CD8-positive, alpha-beta memory T cell (primary cell): ENCODE measurements around the gene DNAH10. TPM values are rescaled to one million over a fixed set of nuclear protein-coding genes. Genes with fewer than 3 reads are reported as not detected.

Experiments used
- CTCF ChIA-PET: fragments of 350-600 bp; sonication (Branson Sonifier 250); formaldehyde crosslinking; loops from one replicate; lab custom pipeline; 2021; ENCODE audit warnings: antibody characterized with exemption; lab: Charles Lee
- POLR2A ChIA-PET: fragments of 350-600 bp; sonication (Branson Sonifier 250); formaldehyde crosslinking; loops from one replicate; lab custom pipeline; 2021; ENCODE audit warnings: antibody characterized with exemption; lab: Charles Lee
- DNase-seq, 5 donors: peaks; one replicate each; pipeline versions ENCODE4 v3.0.0 to v3.0.0-alpha.2; 2020 to 2022; ENCODE audit warnings: mixed read lengths in 1 of 5
- H3K27ac ChIP-seq: one replicate; pipeline ENCODE4 v1.7.0; 2013; ENCODE audit warnings: low read depth, mild to moderate bottlenecking, low read length, moderate library complexity
- H3K27me3 ChIP-seq: 2 replicates; pipeline ENCODE4 v1.7.0; 2013; ENCODE audit warnings: low read length, mild to moderate bottlenecking; ENCODE audit not compliant: insufficient read depth, poor library complexity, severe bottlenecking
- H3K36me3 ChIP-seq: 2 replicates; pipeline ENCODE4 v1.7.0; 2013; ENCODE audit warnings: mild to moderate bottlenecking, low read length, moderate library complexity; ENCODE audit not compliant: insufficient read depth
- H3K4me1 ChIP-seq: 2 replicates; pipeline ENCODE4 v1.7.0; 2013; ENCODE audit warnings: mild to moderate bottlenecking, low read length, moderate library complexity; ENCODE audit not compliant: insufficient read depth
- H3K4me3 ChIP-seq: 2 replicates; pipeline ENCODE4 v1.7.0; 2013; ENCODE audit warnings: mild to moderate bottlenecking, low read length
- H3K9me3 ChIP-seq: 2 replicates; pipeline ENCODE4 v1.7.0; 2013; ENCODE audit warnings: mild to moderate bottlenecking, low read length
- H3K27ac Mint-ChIP-seq, 8 donors: one replicate each; pipeline ENCODE4 v1.8.0; 2020 to 2021; ENCODE audit warnings: mixed read lengths in 8 of 8, mild to moderate bottlenecking in 6 of 8, inconsistent platforms in 3 of 8, moderate library complexity in 3 of 8
- H3K27me3 Mint-ChIP-seq, 2 donors: one replicate each; pipeline ENCODE4 v1.8.0; 2020 to 2021; ENCODE audit warnings: mixed read lengths in 2 of 2, mild to moderate bottlenecking in 1 of 2, moderate library complexity in 1 of 2
- H3K36me3 Mint-ChIP-seq, 3 donors: one replicate each; pipeline ENCODE4 v1.8.0; 2020 to 2021; ENCODE audit warnings: mixed read lengths in 3 of 3, inconsistent platforms in 1 of 3, mild to moderate bottlenecking in 1 of 3
- H3K4me1 Mint-ChIP-seq, 3 donors: one replicate each; pipeline ENCODE4 v1.8.0; 2020 to 2021; ENCODE audit warnings: mixed read lengths in 3 of 3, inconsistent platforms in 1 of 3, mild to moderate bottlenecking in 1 of 3
- H3K4me3 Mint-ChIP-seq, 7 donors: one replicate each; pipeline ENCODE4 v1.8.0; 2020 to 2021; ENCODE audit warnings: mixed read lengths in 7 of 7, mild to moderate bottlenecking in 6 of 7, moderate library complexity in 4 of 7, inconsistent platforms in 2 of 7
- H3K9me3 Mint-ChIP-seq, 5 donors: one replicate each; pipeline ENCODE4 v1.8.0; 2020 to 2022; ENCODE audit warnings: mixed read lengths in 5 of 5, mild to moderate bottlenecking in 3 of 5, moderate library complexity in 2 of 5, inconsistent platforms in 1 of 5
- polyA plus RNA-seq: library from polyadenylated mRNA; unstranded; fragments of 300-500 nt; fragmentation: Illumina TruSeq; gene quantifications from one replicate; pipeline ENCODE4 v1.2.3, GENCODE V29; 2021
- total RNA-seq, 2 experiments: library from RNA; stranded (reverse); gene quantifications; one replicate each; pipeline ENCODE4 v1.2.3, GENCODE V29; 2021

The DNAH10 gene
- total and polyA plus RNA-seq, 3 experiments from 2014 or later = 0.09 to 0.13 TPM; not detected in 1

DNA sequence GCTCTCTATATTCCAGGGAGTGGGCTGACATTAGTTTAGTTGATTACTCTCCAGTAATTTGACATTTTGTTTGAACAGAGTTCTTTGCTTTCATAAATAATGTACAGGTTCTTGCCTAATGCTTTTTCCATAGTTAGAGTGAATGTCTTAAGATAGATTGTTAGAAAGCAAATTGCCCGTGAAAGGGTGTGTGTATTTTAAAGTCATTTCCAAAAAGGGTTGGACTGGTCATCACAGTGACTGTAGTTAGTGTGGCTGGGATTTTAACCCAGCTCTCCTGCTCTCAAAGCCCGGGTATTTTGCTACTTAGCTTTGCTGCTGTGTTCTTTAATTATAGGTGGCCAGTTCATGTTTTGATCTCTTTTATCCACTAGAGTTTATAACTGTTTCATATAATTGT lies 74.2 kb downstream of the DNAH10 start:
- DNase-seq = no peak
- Histone ChIP-seq H3K36me3 (no peaks in the 10 kb centered on the region), H3K9me3 (no peaks in the 10 kb centered on the region), H3K27me3 (no peaks in the 10 kb centered on the region), H3K4me3 (no peak overlapping the region), H3K4me1 (no peaks in the 10 kb centered on the region), H3K27ac (no peak overlapping the region)
- Mint-ChIP-seq H3K4me3 (no peak overlapping the region), H3K4me1 (no peaks in the 10 kb centered on the region), H3K36me3 (no peaks in the 10 kb centered on the region), H3K27ac (no peak overlapping the region), H3K9me3 (peaks cover 0 to 4% (median 2%) of the 10 kb centered on the region in 5 donors), H3K27me3 (peaks cover 0 to 7% of the 10 kb centered on the region in 2 donors)
- ChIA-PET POLR2A (no interaction called here), CTCF (no interaction called here)

DNA sequence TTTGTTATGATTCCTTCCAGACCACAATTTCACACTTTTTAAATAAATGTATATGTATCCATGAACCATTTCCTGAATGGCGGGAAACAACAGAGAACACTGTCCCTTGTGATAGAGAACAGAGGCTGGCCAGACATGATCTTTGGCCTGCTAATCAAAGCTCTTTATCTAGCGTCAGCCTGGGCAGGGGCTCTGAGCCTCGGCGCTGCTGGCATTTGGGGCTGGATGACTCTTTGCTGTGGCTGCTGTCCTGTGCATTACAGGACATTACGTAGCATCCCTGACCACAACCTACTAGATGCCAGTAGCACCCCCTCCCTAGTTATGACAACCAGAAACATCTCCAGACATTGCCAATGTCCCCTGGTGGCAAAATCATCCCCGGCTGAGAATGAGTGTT lies 77.7 kb downstream of the DNAH10 start:
- Mint-ChIP-seq H3K4me3 (no peak overlapping the region), H3K4me1 (no peaks in the 10 kb centered on the region), H3K27me3 (peaks cover 2 to 17% of the 10 kb centered on the region in 2 donors), H3K36me3 (no peaks in the 10 kb centered on the region), H3K27ac (no peak overlapping the region), H3K9me3 (no peaks in the 10 kb centered on the region)
- ChIA-PET CTCF (no interaction called here), POLR2A (no interaction called here)
- Histone ChIP-seq H3K36me3 (no peaks in the 10 kb centered on the region), H3K9me3 (no peaks in the 10 kb centered on the region), H3K4me1 (no peaks in the 10 kb centered on the region), H3K4me3 (no peak overlapping the region), H3K27me3 (no peaks in the 10 kb centered on the region), H3K27ac (no peak overlapping the region)
- no peak for DNase-seq

DNA sequence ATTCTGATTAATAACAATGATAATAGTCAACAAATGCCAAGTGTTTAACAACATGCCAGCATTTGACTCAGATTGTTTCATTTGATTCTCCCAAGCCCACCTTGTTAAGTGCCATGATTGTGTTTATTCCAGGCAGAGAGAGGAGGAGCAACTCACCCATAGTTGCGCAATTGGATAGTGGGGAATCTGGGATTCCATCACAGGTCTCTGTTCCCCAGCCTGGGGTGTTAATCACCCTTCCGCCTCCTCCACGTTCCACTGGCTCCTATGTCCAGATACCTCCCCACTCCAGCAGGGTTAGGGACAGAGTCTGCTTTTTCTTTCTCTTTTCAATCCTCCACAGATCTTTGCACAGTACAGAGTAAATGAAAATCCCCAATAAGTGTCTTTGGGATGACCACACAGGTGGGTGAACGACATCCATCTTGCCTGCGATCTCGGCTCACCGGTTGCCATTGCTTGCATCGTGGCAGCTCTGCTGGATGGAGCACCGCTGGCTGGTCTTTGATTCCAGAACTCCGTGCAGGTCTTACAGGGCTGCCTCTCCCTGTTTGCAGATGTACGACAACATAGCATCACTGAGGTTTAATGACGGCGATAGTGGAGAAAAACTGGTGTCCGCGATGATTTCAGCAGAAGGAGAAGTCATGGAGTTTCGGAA lies 78.8 kb downstream of the DNAH10 start:
- Histone ChIP-seq H3K4me3 (no peak overlapping the region), H3K9me3 (no peaks in the 10 kb centered on the region), H3K27ac (no peak overlapping the region), H3K36me3 (no peaks in the 10 kb centered on the region), H3K4me1 (no peaks in the 10 kb centered on the region), H3K27me3 (no peaks in the 10 kb centered on the region)
- Mint-ChIP-seq H3K27me3 (peaks cover 2 to 17% of the 10 kb centered on the region in 2 donors), H3K36me3 (no peaks in the 10 kb centered on the region), H3K27ac (no peak overlapping the region), H3K9me3 (no peaks in the 10 kb centered on the region), H3K4me1 (no peaks in the 10 kb centered on the region), H3K4me3 (no peak overlapping the region)
- ChIA-PET CTCF (no interaction called here), POLR2A (no interaction called here)
- DNase-seq = no peak

DNA sequence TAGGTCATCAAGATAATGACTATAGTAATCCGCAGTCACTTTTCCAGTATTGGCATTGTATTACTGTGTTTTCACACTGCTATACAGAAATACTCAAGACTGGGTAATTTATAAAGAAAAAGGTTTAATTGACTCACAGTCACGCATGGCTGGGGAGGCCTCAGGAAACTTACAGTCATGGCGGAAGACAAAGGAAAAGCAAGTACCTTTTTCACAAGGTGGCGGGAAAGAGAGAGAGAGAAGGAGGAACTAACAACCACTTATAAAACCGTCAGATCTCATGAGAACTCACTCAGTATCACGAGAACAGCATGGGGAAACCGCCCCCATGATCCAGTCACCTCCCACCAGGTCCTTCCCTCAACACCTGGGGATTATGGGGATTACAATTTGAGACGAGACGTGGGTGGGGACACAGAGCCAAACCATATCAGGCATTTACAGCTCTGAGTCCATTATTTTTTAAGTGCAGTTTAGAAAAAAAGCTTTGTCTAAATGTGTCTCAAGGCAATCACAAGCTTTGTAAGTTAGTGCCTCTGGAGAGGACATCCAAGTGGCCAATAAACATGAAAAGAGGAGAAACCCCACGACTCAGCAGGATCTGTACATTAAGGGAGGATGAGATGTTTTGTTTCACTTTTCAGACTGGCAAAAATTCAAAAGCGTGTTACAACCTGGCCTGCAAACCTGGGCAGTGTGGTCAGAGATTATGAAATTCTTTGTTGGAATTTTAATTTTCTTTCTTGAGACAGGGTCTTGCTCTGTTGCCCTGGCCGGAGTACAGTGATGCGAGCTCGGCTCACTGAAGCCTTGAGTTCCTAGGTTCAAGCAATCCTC lies 82.0 kb downstream of the DNAH10 start:
- Mint-ChIP-seq H3K4me3 (no peak overlapping the region), H3K27ac (no peak overlapping the region), H3K27me3 (peaks cover 5 to 10% of the 10 kb centered on the region in 2 donors), H3K4me1 (no peaks in the 10 kb centered on the region), H3K9me3 (no peaks in the 10 kb centered on the region), H3K36me3 (no peaks in the 10 kb centered on the region)
- Histone ChIP-seq H3K27ac (no peak overlapping the region), H3K36me3 (no peaks in the 10 kb centered on the region), H3K4me3 (no peak overlapping the region), H3K27me3 (no peaks in the 10 kb centered on the region), H3K9me3 (no peaks in the 10 kb centered on the region), H3K4me1 (no peaks in the 10 kb centered on the region)
- no peak for DNase-seq
- CTCF ChIA-PET = no interaction called here
- POLR2A ChIA-PET = no interaction called here

DNA sequence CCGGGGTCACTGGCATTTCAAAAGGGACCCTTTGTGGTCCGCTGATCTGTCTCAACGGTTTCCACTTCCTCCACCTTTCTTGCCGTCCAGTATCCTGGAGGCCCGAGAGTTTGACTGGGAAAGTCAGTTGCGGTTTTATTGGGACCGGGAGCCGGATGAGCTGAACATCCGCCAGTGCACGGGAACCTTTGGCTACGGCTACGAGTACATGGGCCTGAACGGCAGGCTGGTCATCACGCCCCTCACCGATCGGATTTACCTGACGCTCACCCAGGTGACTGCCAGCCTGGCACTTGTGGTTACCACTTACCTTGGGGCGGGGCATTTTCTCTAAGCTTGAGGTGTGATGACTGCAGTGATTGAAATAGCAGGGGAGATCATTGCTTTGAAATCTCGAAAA lies 83.8 kb downstream of the DNAH10 start:
- Histone ChIP-seq H3K9me3 (no peaks in the 10 kb centered on the region), H3K4me1 (no peaks in the 10 kb centered on the region), H3K4me3 (no peak overlapping the region), H3K36me3 (no peaks in the 10 kb centered on the region), H3K27me3 (no peaks in the 10 kb centered on the region), H3K27ac (no peak overlapping the region)
- no peaks in the 10 kb centered on the region for H3K4me1 Mint-ChIP-seq
- peaks cover 8 to 10% of the 10 kb centered on the region in 2 donors for H3K27me3 Mint-ChIP-seq
- H3K9me3 Mint-ChIP-seq = no peaks in the 10 kb centered on the region
- DNase-seq = no peak
- POLR2A ChIA-PET = no interaction called here
- no peak overlapping the region for H3K27ac Mint-ChIP-seq
- H3K4me3 Mint-ChIP-seq = no peak overlapping the region
- CTCF ChIA-PET = no interaction called here
- no peaks in the 10 kb centered on the region for H3K36me3 Mint-ChIP-seq

DNA sequence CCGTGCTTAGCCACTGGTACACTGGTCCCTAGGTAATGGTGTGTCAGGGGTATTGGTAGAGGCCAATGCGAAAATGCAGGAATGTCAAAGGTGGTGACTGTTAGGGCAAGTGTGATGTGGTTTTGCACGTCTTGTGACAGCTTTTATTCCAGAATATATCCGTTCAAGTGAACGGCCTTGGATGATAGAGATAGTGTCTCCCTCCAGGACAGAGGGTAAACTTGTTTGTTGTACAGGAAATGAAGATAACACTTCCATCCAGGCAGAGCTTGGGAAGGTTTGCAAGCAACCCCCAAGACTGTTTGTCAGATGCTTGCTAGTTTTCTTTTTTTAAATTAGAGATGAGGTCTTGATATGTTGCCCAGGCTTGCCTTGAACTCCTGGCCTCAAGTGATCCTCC lies 84.2 kb downstream of the DNAH10 start:
- ChIA-PET CTCF (no interaction called here), POLR2A (no interaction called here)
- H3K9me3 Mint-ChIP-seq = no peaks in the 10 kb centered on the region
- Histone ChIP-seq H3K36me3 (no peaks in the 10 kb centered on the region), H3K27me3 (no peaks in the 10 kb centered on the region), H3K27ac (no peak overlapping the region), H3K4me1 (no peaks in the 10 kb centered on the region), H3K4me3 (no peak overlapping the region), H3K9me3 (no peaks in the 10 kb centered on the region)
- no peaks in the 10 kb centered on the region for H3K36me3 Mint-ChIP-seq
- no peak overlapping the region for H3K27ac Mint-ChIP-seq
- H3K27me3 Mint-ChIP-seq = peaks cover 9 to 10% of the 10 kb centered on the region in 2 donors
- no peak overlapping the region for H3K4me3 Mint-ChIP-seq
- no peaks in the 10 kb centered on the region for H3K4me1 Mint-ChIP-seq
- no peak for DNase-seq

DNA sequence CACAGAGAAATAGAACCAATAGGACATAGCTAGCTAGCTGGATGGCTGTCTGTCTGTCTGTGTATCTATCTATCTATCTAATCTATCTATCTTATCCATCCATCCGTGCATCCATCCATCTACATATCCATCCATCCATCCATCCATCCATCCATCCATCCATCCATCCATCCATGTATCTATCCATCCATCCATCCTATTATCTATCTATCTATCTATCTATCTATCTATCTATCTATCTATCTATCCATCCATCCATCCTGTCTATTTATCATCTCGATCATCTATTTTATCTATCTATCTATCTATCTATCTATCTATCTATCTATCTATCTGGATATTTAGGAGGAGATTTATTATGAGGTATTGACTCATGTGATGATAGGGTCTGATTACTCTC lies 84.9 kb downstream of the DNAH10 start:
- Histone ChIP-seq H3K27me3 (no peaks in the 10 kb centered on the region), H3K4me1 (no peaks in the 10 kb centered on the region), H3K27ac (no peak overlapping the region), H3K4me3 (no peak overlapping the region), H3K9me3 (no peaks in the 10 kb centered on the region), H3K36me3 (no peaks in the 10 kb centered on the region)
- CTCF ChIA-PET = no interaction called here
- Mint-ChIP-seq H3K9me3 (no peaks in the 10 kb centered on the region), H3K4me1 (no peaks in the 10 kb centered on the region), H3K4me3 (no peak overlapping the region), H3K27ac (no peak overlapping the region), H3K27me3 (peaks cover 9 to 13% of the 10 kb centered on the region in 2 donors), H3K36me3 (no peaks in the 10 kb centered on the region)
- POLR2A ChIA-PET = no interaction called here
- DNase-seq = no peak

DNA sequence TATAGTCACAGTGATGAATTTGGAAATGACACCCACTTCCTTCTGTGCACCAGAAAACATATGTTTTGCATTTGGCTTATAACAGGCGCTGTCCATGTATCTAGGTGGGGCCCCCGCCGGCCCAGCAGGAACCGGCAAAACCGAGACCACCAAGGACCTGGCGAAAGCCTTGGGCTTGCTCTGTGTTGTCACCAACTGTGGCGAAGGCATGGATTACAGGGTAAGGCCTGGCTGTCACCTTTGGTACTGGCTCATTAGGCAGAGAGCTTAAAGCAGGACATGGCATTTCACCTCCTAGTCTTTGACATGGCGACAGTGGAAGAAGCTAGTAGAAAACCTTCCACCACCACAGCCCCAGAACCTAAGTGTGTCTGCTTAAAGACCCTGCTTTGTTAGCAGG lies 85.8 kb downstream of the DNAH10 start:
- CTCF ChIA-PET = no interaction called here
- peaks cover 9 to 14% of the 10 kb centered on the region in 2 donors for H3K27me3 Mint-ChIP-seq

More for the DNA sequence above, 85.8 kb downstream of the DNAH10 start:
- Mint-ChIP-seq H3K27ac (no peak overlapping the region), H3K4me1 (no peaks in the 10 kb centered on the region), H3K36me3 (no peaks in the 10 kb centered on the region), H3K9me3 (no peaks in the 10 kb centered on the region), H3K4me3 (no peak overlapping the region)
- Histone ChIP-seq H3K36me3 (no peaks in the 10 kb centered on the region), H3K4me1 (no peaks in the 10 kb centered on the region), H3K27me3 (no peaks in the 10 kb centered on the region), H3K9me3 (no peaks in the 10 kb centered on the region), H3K4me3 (no peak overlapping the region), H3K27ac (no peak overlapping the region)
- DNase-seq = no peak
- POLR2A ChIA-PET = no interaction called here
